Rectal smooth muscle tissue (tissue), 1 donor: ENCODE results near the gene NR2C2AP.

ENCODE experiments used
- H3K27ac ChIP-seq: one replicate; pipeline ENCODE4 v1.7.0; 2013; ENCODE audit warnings: low read depth, low read length, inconsistent platforms
- H3K27me3 ChIP-seq: one replicate; pipeline ENCODE4 v1.7.0; 2013; ENCODE audit warnings: low read length; ENCODE audit not compliant: control insufficient read depth, insufficient read depth
- H3K36me3 ChIP-seq: one replicate; pipeline ENCODE4 v1.7.0; 2013; ENCODE audit warnings: low read length; ENCODE audit not compliant: control insufficient read depth, insufficient read depth
- H3K4me1 ChIP-seq: one replicate; pipeline ENCODE4 v1.7.0; 2013; ENCODE audit warnings: low read length; ENCODE audit not compliant: control insufficient read depth, insufficient read depth
- H3K4me3 ChIP-seq: one replicate; pipeline ENCODE4 v1.7.0; 2013; ENCODE audit warnings: low read length
- H3K9ac ChIP-seq: one replicate; pipeline ENCODE4 v1.7.0; 2013; ENCODE audit warnings: low read length

The NR2C2AP gene, protein sequence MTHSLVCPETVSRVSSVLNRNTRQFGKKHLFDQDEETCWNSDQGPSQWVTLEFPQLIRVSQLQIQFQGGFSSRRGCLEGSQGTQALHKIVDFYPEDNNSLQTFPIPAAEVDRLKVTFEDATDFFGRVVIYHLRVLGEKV

DNA sequence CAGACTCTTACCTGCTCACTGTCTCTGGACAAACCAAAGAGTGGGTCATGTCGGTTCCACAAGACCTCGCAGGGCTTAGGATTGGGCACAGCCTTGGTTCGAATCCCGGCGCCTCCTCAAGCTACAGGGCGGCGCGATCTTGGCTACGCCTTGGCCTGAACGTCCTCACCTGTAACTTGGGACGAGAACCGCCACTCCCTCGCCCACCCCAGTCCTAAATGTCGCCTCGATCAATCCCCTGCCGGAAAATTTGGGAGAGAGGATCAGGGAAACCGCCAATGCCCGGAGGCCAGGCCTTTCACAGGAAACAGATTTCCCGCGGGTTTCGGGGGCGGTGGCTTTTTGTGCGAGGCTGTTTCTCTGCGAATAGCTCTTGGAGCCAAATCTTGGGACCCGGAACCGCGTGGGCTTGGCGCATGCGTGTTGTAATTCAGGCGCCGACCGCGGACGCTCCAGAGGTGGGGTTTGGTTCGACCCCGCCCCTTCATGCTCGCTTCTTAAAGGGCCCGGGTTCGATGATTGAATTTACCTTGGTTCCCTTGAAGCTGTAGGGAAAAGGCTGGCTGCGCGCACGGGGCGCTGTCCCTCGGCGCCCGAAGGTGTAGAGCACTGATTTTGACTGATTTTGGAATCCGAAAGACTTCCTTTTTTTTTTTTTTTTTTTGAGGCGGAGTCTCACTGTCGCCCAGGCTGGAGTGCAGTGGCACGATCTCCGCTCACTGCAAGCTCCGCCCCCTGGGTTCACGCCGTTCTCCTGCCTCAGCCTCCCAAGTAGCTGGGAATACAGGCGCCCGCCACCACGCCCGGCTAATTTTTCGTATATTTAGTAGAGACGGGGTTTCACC, at the start of gene NR2C2AP:
NR2C2AP (minus strand) TSS at position 403 of the 845 bp plus-strand sequence; CDS start at position 49, 354 bp downstream.
- peaks cover 5% of the 10 kb centered on the region for H3K4me1 ChIP-seq
- H3K27ac ChIP-seq = peak within 1 kb of the TSS; percentile 38
- H3K36me3 ChIP-seq = peaks cover 3% of the 10 kb centered on the region
- H3K9ac ChIP-seq = peak within 1 kb of the TSS; percentile 49
- peak within 1 kb of the TSS; percentile 72 for H3K4me3 ChIP-seq
- no peaks in the 10 kb centered on the region for H3K27me3 ChIP-seq

DNA sequence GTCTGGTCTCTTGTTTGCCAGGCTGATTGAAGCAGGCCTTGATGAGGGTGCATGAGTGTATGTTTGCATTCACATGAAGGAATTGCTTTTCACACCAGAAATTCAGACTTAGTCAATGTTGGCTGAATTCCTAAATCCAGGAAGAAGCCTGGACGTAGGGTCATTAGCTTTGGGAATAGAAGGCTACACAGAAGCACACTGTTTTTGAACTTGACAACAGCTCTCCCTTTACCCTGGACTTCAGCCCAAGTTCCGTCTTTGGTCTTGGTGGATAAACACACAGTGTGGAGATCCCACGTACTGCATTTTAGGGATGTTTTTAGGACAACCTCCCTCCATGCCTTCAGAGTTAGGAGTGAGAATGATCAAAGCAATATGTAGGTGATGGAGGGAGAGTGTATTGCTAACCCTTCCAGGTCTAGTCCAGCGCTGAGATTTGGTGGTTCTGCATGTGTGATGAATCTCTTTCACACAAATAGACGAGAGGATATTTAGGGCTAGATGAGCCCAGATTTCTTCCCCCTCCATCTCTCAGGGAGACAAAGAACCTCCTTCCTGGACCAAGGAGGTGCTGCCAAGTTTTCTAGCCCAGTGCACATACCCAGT, 47.1 kb upstream of the NR2C2AP start:
- no peak overlapping the region for H3K27ac ChIP-seq
- H3K36me3 ChIP-seq = no peaks in the 10 kb centered on the region
- no peaks in the 10 kb centered on the region for H3K27me3 ChIP-seq
- no peaks in the 10 kb centered on the region for H3K4me1 ChIP-seq
- no peak overlapping the region for H3K9ac ChIP-seq
- H3K4me3 ChIP-seq = no peak overlapping the region

DNA sequence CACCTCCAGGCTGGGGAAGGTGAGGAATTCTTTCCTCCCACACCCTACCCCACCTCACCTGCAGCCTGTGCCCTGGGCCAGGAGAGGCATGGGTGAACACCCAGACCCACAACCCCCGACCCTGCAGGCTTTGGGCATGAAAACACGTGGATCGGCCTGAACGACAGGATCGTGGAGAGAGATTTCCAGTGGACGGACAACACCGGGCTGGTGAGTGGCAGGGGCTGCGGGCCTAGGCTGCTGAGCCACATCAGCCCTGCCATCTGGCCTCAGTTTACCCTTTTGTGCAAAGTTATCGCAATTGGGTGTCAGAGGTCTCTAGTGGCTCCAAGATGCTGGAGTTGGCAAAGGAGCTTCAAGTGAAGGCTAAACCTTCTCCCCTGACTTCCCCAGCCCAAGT, 37.3 kb upstream of the NR2C2AP start:
- no peaks in the 10 kb centered on the region for H3K36me3 ChIP-seq
- no peaks in the 10 kb centered on the region for H3K27me3 ChIP-seq
- H3K9ac ChIP-seq = no peak overlapping the region

DNA sequence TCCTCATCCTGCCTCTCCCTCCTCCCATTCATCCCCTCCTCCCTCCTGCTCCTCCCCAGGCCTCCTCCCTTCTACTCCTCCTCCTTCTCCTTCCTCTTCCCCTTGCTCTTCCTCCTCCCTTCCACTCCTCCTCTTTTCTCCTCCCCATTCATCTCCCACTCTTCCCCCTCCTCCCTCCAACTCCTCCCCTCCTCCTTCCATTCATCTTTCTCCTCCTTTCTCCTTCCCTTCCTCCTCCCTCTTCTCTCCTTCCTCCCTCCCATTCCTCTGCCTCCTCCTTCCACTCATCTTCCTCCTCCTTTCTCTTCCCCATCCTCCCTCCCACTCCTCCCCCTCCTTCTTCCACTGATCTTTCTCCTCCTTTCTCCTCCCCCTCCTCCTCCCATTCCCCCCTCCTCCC, 36.5 kb upstream of the NR2C2AP start:
- Histone ChIP-seq H3K4me3 (no peak overlapping the region), H3K27ac (no peak overlapping the region), H3K9ac (no peak overlapping the region), H3K4me1 (no peaks in the 10 kb centered on the region), H3K36me3 (no peaks in the 10 kb centered on the region), H3K27me3 (no peaks in the 10 kb centered on the region)

More for the DNA sequence above, 37.3 kb upstream of the NR2C2AP start:
- Histone ChIP-seq H3K27ac (no peak overlapping the region), H3K4me3 (no peak overlapping the region), H3K4me1 (no peaks in the 10 kb centered on the region)

DNA sequence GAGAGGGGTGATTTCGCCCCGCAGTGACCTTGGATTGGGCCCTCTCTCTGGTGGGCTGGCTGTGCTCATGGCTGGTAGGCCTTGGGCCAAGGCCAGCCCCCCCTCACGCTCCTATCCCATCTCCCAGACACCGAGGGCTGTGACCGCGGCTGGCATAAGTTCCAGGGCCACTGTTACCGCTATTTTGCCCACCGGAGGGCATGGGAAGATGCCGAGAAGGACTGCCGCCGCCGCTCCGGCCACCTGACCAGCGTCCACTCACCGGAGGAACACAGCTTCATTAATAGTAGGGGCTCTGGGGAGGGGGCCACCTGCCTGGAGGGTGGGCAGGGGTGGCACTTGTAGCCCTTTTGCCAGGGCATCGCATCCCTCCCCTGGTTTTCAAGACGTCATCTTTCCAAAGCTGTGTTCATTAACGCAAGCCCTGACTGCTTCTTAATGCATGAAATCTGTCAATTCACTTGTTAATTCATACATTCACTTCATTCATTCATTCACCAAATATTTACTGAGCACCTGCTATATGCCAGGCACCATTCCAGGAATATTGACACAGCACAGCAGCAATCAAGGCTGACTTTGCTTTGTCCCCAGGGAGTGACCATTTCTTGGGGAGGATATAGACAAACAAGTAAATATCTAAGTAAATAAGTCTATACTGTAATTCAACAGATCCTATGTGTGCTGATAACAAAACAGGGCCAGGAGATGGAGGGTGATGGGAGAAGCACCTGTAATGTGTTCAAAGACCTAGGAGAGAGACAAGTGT, 35.1 kb upstream of the NR2C2AP start:
- no peaks in the 10 kb centered on the region for H3K27me3 ChIP-seq
- H3K4me3 ChIP-seq = no peak overlapping the region
- H3K36me3 ChIP-seq = no peaks in the 10 kb centered on the region
- no peak overlapping the region for H3K27ac ChIP-seq
- no peaks in the 10 kb centered on the region for H3K4me1 ChIP-seq
- no peak overlapping the region for H3K9ac ChIP-seq

DNA sequence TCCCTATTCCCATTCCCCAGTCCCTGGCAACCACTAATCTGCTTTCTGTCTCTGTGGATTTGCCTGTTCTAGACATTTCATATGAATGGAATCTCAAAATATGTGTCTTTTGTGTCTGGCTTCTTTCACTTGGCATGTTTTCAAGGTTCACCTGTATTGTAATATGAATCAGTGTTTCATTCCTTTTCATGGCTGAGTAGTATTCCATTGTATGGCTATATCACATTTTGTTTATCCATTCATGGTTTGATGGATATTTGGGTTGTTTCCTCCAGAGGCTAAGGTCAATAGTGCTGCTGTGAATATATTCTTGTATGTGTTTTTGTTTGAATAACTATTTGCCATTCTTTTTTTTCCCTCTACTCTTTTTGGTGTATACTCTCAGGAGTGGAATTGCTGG, 33.0 kb upstream of the NR2C2AP start:
- Histone ChIP-seq H3K36me3 (no peaks in the 10 kb centered on the region), H3K4me3 (no peak overlapping the region), H3K4me1 (no peaks in the 10 kb centered on the region), H3K9ac (no peak overlapping the region), H3K27me3 (no peaks in the 10 kb centered on the region), H3K27ac (no peak overlapping the region)

DNA sequence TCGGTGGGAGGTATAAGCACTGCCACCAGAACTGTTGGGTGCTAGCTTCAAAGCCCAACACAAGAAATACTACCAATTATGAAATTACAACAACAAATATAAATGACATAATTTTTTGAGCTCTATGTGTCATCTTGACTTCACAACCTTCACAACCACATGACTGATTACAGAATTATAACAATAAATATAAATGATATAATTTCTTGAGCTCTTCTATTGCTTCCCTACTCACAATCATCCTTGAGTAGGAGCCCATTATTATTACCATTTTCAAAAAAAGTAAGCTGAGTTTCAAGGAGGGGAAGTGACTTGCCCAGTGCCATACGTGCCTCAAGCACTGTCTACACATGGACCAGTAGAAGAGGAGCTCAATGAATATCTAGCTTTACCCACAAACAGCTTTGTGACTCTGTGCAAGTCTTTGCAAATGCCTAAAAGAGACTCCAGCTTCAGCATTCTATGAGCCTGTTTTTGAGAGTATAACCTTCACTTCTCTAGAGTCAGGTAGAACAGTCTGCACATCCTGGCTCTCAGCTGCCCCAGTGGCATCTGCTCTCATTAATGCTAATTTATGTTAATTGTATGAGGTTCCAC, 31.1 kb upstream of the NR2C2AP start:
- no peaks in the 10 kb centered on the region for H3K36me3 ChIP-seq
- H3K27ac ChIP-seq = no peak overlapping the region
- no peak overlapping the region for H3K4me3 ChIP-seq
- no peaks in the 10 kb centered on the region for H3K27me3 ChIP-seq
- no peaks in the 10 kb centered on the region for H3K4me1 ChIP-seq
- H3K9ac ChIP-seq = no peak overlapping the region

DNA sequence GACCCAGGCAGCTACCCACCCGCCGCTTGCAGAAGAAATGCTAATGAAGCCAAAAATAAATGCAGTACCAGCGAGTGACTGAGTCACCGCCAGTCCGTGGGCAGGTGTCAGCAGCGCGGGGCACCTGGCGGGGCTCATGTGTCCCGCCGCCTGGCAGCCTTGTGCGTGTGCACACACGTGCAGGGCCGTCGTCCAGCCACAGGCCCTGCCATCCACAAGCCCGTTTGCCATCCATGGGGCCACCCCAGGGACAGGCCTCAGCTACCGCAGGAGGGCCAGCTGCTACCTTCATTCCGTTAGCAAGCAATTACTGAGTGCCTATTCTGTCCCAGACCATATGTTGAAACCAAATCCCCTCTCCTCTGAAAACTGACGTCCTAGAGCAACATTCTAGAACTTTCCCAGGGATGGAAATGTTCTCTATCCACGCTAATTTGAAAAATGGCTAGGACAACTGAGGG, 29.1 kb upstream of the NR2C2AP start:
- Histone ChIP-seq H3K36me3 (no peaks in the 10 kb centered on the region), H3K4me1 (no peaks in the 10 kb centered on the region), H3K27me3 (no peaks in the 10 kb centered on the region), H3K9ac (no peak overlapping the region), H3K27ac (no peak overlapping the region), H3K4me3 (no peak overlapping the region)

DNA sequence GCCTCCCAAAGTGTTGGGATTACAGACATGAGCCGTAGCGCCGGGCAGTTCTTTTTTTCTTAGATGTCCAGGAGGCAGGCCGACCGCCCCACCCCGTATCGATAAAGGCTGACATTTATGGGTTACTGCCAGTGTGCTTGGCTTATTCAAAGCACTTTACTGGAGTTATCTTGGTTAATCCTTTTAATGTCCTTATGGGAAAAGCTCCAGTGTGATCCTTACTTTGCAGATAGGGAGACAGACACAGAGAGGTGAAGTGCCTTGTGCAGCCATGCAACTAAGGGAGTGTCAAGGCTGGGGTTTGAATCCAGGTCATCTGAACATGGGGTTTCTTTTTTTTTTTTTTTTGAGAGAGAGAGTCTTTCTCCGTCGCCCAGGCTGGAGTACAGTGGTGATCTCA, 27.8 kb upstream of the NR2C2AP start:
- Histone ChIP-seq H3K36me3 (no peaks in the 10 kb centered on the region), H3K9ac (no peak overlapping the region), H3K4me1 (no peaks in the 10 kb centered on the region), H3K27ac (no peak overlapping the region), H3K4me3 (no peak overlapping the region), H3K27me3 (peaks cover 9% of the 10 kb centered on the region)

DNA sequence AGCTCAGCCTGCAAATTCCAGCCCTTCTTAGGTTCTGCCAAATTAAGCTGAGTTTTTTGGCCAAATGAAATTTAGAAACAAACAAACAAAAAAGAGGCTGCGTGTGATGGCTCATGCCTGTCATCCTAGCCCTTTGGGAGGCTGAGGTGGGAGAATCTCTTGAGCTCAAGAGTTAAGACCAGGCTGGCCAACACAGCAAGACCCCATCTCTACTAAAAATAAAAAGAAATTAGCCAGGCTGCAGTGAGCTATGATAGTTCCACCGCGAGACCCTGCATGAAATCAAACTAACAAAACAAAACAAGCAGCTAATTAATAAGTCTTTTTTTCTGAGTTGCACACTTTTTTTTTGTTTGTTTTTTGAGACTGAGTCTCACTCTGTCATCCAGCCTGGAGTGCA, 26.5 kb upstream of the NR2C2AP start:
- Histone ChIP-seq H3K27me3 (peaks cover 9% of the 10 kb centered on the region), H3K36me3 (no peaks in the 10 kb centered on the region), H3K9ac (no peak overlapping the region), H3K4me1 (no peaks in the 10 kb centered on the region), H3K4me3 (no peak overlapping the region), H3K27ac (no peak overlapping the region)

DNA sequence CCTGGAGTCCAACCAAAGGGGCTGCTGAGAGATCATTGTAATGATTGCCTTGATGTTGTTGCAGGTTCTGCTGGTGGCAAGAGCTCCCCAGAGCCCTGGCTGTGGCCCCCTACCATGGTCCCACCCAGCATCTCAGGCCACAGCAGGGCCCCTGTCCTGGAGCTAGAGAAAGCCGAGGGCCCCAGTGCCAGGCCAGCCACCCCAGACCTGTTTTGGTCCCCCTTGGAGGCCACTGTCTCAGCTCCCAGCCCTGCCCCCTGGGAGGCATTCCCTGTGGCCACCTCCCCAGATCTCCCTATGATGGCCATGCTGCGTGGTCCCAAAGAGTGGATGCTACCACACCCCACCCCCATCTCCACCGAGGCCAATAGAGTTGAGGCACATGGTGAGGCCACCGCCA, 24.0 kb upstream of the NR2C2AP start:
- H3K9ac ChIP-seq = no peak overlapping the region
- H3K27me3 ChIP-seq = peaks cover 12% of the 10 kb centered on the region
- no peaks in the 10 kb centered on the region for H3K4me1 ChIP-seq
- no peak overlapping the region for H3K4me3 ChIP-seq
- H3K36me3 ChIP-seq = no peaks in the 10 kb centered on the region
- no peak overlapping the region for H3K27ac ChIP-seq

DNA sequence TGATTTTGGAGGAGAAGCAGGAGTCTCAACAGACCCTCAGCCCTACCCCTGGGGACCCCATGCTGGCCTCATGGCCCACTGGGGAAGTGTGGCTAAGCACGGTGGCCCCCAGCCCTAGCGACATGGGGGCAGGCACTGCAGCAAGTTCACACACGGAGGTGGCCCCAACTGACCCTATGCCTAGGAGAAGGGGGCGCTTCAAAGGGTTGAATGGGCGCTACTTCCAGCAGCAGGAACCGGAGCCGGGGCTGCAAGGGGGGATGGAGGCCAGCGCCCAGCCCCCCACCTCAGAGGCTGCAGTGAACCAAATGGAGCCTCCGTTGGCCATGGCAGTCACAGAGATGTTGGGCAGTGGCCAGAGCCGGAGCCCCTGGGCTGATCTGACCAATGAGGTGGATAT, 23.4 kb upstream of the NR2C2AP start:
- H3K4me3 ChIP-seq = no peak overlapping the region
- H3K27me3 ChIP-seq = peaks cover 12% of the 10 kb centered on the region
- H3K36me3 ChIP-seq = no peaks in the 10 kb centered on the region
- H3K27ac ChIP-seq = no peak overlapping the region
- H3K4me1 ChIP-seq = no peaks in the 10 kb centered on the region
- H3K9ac ChIP-seq = no peak overlapping the region
